GM12873 (cell line): ENCODE measurements around the gene JCAD.

Source experiments
- CTCF ChIP-seq: IDR thresholded peaks from 2 replicates; pipeline ENCODE4 v1.5.1; 2012; ENCODE audit warnings: low read depth, mild to moderate bottlenecking, moderate library complexity, low read length, control low read depth; ENCODE audit not compliant: insufficient read depth; ENCODE audit errors: missing control alignments

The JCAD gene

DNA sequence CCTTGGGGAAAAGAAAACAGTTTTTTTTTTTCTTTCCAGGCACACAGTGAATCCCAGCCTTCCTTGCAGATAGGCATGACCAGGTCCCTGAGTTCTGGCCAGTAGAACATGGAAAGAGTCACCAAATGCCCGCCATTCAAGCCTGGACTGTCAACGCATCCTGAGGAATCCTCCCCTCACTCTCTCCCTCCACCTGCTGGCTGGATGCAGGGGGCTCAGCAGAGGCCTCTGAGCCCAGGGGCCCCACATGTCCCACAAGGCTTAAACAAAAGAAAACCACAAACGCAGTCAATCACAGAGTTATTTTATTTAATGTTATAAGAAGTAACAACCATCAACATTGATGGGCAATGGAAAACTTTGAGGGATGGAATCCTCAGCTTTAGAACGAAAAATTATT is 93.1 kb downstream of the JCAD start:
- TF ChIP-seq CTCF: no peak
